GM18502 (cell line): ENCODE data around the gene KIF15.

Source experiments
- ATAC-seq: cut with Tn5 transposase; IDR thresholded peaks from one replicate; pipeline ENCODE4 v1.9.1; 2021; ENCODE audit warnings: mild to moderate bottlenecking; ENCODE audit not compliant: unreplicated experiment, poor library complexity

The KIF15 gene

GRCh38 chr3:44877333-44877732 lies 115.7 kb downstream of the KIF15 start:
- no peak for ATAC-seq

DNA sequence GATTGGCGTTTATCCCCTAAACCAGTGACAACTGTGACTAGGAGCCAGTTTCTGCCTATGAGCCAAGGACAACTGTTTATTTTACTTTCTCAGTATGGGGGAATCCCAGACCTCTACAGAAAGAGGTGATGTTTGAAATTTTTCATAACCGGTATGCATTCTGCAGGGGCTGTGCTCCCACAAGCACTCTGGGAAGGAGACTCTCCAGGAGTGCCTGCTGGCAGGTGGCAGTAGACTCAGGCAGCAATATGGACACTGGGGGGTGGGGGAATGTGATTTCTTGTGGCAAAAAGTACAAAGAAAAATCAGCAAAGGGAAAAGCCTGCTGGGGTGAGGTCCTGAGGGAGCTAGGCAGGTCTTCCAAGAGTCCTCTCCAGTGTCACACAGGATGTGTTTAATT lies 118.7 kb downstream of the KIF15 start:
- ATAC-seq = no peak

GRCh38 chr3:44883213-44883955 lies 121.8 kb downstream of the KIF15 start:
- no peak for ATAC-seq

DNA sequence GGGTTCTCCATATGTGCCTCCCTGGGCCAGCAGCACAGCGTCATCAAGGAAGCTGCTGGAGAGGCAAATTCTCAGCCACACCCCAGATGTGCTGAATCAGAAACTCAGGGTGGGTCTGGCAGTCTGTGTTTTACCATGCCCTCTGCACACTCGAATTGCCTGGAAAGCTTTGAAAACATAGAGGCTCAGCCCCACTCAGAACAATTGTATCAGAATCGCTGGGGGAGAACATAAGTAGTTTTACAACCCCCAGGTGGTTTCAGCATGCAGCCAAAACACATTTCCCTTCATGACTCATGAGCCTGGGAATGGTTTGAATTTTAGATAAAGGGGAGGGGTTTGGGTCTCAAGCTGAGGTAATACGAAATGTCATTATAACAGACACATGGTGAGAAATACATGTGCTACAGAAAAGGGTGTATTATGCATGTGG lies 122.4 kb downstream of the KIF15 start:
- no peak for ATAC-seq

DNA sequence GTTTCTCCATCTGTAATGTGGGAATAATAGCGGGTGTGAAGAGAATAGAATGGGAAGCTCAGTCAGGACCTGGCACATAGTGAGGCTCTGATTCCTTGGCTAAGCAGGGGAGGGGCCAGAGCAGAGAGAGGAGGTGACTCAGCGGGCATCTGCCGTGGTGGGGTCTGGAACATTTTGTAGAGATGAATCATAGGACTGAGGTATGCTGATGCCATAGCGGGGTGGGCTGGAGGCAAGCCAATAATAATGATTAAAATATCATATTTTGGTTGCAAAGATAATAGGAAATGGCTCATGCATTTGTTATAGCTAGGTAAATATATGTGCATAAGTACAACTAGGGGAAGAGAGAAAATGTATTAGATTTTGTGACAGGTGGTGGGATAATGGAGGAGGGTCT lies 124.0 kb downstream of the KIF15 start:
- no peak for ATAC-seq

- ATAC-seq = no peak
Observed at GRCh38 chr3:44886561-44886960, 125.0 kb downstream of the KIF15 start.

DNA sequence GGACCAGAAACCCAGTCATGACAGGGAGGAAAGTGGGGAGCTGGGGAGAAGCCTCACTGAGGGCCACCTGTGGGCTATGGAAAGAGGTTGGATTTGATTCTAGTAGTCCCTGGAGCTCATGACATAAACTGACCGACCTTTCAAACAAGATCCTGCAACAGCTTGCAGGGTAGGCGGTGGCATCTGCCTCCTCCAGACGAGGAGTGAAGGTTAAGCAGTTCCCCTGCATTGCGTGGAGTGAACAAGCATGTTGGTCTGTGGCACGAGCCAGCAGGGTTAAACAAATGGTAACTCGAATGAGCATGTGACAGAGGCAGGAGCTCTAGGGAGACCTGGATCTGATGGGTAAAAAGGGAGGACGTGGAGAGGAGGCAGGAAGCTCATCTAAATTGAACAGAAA lies 125.5 kb downstream of the KIF15 start:
- no peak for ATAC-seq

DNA sequence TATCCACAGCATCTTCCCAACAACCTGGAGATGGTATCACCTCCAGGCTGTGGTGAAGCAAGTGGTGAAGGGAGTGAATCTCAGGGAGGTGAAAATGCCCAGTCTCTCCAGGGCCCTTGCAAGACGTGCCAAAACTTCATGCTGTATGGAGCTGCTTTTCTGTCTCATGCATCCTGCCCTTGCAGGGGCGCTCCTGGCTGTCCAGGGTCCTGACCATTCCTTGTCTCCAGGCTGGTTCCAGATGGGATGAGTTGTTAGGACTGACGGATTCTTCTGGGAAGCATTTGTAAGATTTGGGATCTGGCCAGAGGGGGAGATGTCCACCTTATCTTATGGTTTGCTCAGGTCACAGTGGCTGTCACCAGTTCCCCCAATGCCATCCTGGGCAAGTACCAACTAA lies 128.7 kb downstream of the KIF15 start:
- ATAC-seq = no peak

GRCh38 chr3:44890852-44891251 lies 129.3 kb downstream of the KIF15 start:
- no peak for ATAC-seq

GRCh38 chr3:44892689-44893088 lies 131.1 kb downstream of the KIF15 start:
- no peak for ATAC-seq

DNA sequence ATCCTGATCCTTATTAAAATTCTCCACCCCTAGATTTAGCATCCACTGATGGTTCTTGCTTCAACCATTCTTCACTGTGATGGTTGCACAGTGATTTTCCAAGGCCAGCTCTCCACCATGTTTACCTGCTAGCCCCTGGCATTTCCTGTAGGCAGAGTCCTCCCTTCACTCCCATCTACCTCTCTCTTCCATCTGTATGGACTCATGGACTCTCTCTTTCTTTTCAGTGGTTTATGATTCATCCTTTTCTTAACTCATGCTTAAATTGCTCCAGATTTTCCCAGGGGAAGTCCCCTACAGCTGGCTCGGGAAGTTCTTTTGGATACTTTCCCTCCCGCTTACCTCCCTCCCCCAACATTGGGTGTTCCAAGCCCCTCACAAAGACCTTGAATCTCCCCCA lies 131.5 kb downstream of the KIF15 start:
- ATAC-seq = no peak

- ATAC-seq = no peak
Observed at GRCh38 chr3:44894485-44894884, 132.9 kb downstream of the KIF15 start.

GRCh38 chr3:44896440-44896839 lies 134.8 kb downstream of the KIF15 start:
- no peak for ATAC-seq

DNA sequence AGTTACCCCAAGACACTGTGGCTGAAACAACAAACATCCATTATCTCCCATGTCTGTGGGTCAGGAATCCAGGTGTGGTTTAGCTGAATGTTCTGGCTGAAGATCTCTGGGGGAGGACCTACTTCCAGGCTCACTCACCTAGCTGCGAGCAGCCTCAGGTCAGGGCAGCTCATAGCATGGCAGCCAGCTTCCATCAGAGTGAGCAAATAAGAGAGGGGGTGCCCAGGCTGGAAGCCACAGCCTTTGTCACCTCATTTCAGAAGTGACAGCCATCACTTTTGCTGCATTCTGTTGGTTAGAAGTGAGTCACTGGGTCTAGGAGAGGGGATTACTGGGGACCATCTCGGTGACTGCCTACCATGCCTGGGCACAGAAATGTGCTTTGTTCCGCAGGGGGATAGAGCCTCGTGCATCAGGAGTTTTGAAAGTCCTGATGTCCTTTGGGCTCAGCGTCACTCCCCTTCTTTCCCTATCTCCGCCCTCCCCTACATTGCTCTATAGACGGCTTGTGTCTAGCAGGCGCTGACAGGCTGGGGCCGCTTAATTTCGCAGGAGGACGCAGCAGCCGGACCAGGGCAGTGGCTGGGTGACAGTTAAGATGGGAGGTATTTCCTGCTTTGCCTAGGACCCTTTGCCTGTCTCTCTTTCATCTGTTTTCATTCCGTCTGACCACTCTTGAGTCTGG lies 138.2 kb downstream of the KIF15 start:
- no peak for ATAC-seq

DNA sequence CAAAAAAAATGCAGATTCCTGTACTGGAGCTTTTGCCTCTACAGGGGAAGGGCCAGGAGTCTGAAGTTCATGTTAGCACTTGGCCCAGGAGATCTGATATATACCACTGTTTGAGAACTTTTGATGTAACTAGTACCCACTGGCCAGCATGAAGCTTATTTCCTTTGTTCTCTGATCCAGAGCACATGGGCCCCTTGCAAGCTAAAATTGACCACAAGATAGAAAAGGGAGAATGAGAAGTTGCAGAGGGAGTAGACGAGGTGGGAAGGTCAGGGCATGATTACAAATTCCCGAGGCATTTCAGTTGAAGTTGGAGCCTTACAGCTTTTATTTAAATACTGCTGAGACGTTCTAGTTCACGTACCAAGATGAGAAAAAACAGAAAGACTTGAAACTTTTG lies 141.0 kb downstream of the KIF15 start:
- no peak for ATAC-seq
